ENCODE data around the gene TRPM8. TPM values are rescaled to one million over a fixed set of nuclear protein-coding genes. Genes with fewer than 3 reads are reported as not detected.

Gene TRPM8
- total and polyA plus RNA-seq, 2 of the 13 experiments (the other 11 are each of a cell fraction or from before 2014, with no cell fraction given) = 0.12 TPM; not detected in 1

GRCh38 chr2:233972941-233973575 lies 55.9 kb downstream of the TRPM8 start:
- no peaks in the 10 kb centered on the region for H3K9me3 ChIP-seq (ENCODE audit: low read length)
- WGBS (ENCODE audit: low lambda C conversion rate) = 91% methylated on average over 11 of the region's 13 CpGs
- no peaks in the 10 kb centered on the region for H3K79me2 ChIP-seq (ENCODE audit: insufficient read depth, low read length)
- no TSS peak for BruUV-seq (replicated peaks)
- H4K20me1 ChIP-seq (ENCODE audit: insufficient read depth, low read length) = no peaks in the 10 kb centered on the region
- no peak overlapping the region for H3K4me2 ChIP-seq (ENCODE audit: low read depth, low read length)
- in situ Hi-C loops (cut with HindIII; ENCODE audit: extremely low pct_ligation_motif_present, low pct_unique_long_range_greater_than_20kb) (loop anchor here (10.0 kb wide), 2 partner anchors 282 to 572 kb away; no protein-coding TSS in a partner anchor), intact Hi-C loops (cut with micrococcal nuclease; ENCODE audit: unreplicated experiment) (no loop called here)
- DNase-seq (ENCODE audit: low spot score) (no peak), FAIRE-seq (no peak), ATAC-seq (no peak)
- H3K4me3 ChIP-seq (replicated peaks in 1 of 3; ENCODE audit: insufficient read depth in 1 of 3, low read depth in 2 of 3, low read length in 3 of 3) = no peak overlapping the region
- H3K9ac ChIP-seq (ENCODE audit: insufficient read depth, low read depth, low read length) = no peak overlapping the region
- ChIA-PET POLR2A (no interaction called here), CTCF (ENCODE audit: low intra/inter-chr PET ratio, low total read pairs) (interaction anchor here (1.2 kb wide), 1 partner anchor 572 kb away, joined by 3 read pairs; no protein-coding TSS in a partner anchor)
- TF ChIP-seq, protein P1, sequence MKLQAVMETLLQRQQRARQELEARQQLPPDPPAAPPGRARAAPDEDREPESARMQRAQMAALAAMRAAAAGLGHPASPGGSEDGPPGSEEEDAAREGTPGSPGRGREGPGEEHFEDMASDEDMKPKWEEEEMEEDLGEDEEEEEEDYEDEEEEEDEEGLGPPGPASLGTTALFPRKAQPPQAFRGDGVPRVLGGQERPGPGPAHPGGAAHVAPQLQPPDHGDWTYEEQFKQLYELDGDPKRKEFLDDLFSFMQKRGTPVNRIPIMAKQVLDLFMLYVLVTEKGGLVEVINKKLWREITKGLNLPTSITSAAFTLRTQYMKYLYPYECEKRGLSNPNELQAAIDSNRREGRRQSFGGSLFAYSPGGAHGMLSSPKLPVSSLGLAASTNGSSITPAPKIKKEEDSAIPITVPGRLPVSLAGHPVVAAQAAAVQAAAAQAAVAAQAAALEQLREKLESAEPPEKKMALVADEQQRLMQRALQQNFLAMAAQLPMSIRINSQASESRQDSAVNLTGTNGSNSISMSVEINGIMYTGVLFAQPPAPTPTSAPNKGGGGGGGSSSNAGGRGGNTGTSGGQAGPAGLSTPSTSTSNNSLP (IDR thresholded peaks at IDR 0.05; ENCODE audit: low read depth, low read length) = no peak
- no peak for TF ChIP-seq NAIF1 (CRISPR knock-in tag; IDR thresholded peaks at IDR 0.05; ENCODE audit: borderline replicate concordance)
- TF ChIP-seq, protein P2, sequence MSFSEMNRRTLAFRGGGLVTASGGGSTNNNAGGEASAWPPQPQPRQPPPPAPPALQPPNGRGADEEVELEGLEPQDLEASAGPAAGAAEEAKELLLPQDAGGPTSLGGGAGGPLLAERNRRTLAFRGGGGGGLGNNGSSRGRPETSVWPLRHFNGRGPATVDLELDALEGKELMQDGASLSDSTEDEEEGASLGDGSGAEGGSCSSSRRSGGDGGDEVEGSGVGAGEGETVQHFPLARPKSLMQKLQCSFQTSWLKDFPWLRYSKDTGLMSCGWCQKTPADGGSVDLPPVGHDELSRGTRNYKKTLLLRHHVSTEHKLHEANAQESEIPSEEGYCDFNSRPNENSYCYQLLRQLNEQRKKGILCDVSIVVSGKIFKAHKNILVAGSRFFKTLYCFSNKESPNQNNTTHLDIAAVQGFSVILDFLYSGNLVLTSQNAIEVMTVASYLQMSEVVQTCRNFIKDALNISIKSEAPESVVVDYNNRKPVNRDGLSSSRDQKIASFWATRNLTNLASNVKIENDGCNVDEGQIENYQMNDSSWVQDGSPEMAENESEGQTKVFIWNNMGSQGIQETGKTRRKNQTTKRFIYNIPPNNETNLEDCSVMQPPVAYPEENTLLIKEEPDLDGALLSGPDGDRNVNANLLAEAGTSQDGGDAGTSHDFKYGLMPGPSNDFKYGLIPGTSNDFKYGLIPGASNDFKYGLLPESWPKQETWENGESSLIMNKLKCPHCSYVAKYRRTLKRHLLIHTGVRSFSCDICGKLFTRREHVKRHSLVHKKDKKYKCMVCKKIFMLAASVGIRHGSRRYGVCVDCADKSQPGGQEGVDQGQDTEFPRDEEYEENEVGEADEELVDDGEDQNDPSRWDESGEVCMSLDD (CRISPR knock-in tag; IDR thresholded peaks at IDR 0.05; ENCODE audit: borderline replicate concordance) = no peak
- no peak for TF ChIP-seq NFIB (CRISPR knock-in tag; IDR thresholded peaks at IDR 0.05; ENCODE audit: borderline replicate concordance)
- no peak for TF ChIP-seq TFE3 (CRISPR knock-in tag; IDR thresholded peaks at IDR 0.05)
- TF ChIP-seq TOE1 (CRISPR knock-in tag; IDR thresholded peaks at IDR 0.05) = no peak
- TF ChIP-seq ZNF879 (CRISPR knock-in tag; IDR thresholded peaks at IDR 0.05) = no peak
- TF ChIP-seq SMAD3 (CRISPR knock-in tag; IDR thresholded peaks at IDR 0.05) = no peak
- TF ChIP-seq FOXA1 (IDR thresholded peaks at IDR 0.05) = no peak
- no peak for TF ChIP-seq FOXA1 (CRISPR knock-in tag; IDR thresholded peaks at IDR 0.05)
- no peak overlapping the region for H2AFZ ChIP-seq (ENCODE audit: low read length)
- no peak overlapping the region for H3K27ac ChIP-seq (ENCODE audit: extremely low read length, insufficient read depth, low read length)
- no peaks in the 10 kb centered on the region for H3K36me3 ChIP-seq (replicated peaks in 1 of 2; ENCODE audit: control insufficient read depth in 1 of 2, insufficient read depth in 2 of 2, low read length in 2 of 2)
- H3K4me1 ChIP-seq (ENCODE audit: insufficient read depth, low read length) = peaks cover 19% of the 10 kb centered on the region
- no peaks in the 10 kb centered on the region for H3K27me3 ChIP-seq (ENCODE audit: control insufficient read depth in 1 of 2, insufficient read depth in 2 of 2, low read length in 2 of 2)
